AG04449 (cell line): ENCODE measurements around the gene RPL23.

Source experiments
- CTCF ChIA-PET: fragments of 350-600 bp; formaldehyde crosslinking; extraction: SDS; loops from one replicate; lab custom pipeline; 2021; ENCODE audit warnings: antibody characterized with exemption; lab: Yijun Ruan, JAX
- POLR2A ChIA-PET: fragments of 400-600, 350-600 bp; formaldehyde crosslinking; extraction: SDS; loops from one replicate; lab custom pipeline; 2020; ENCODE audit warnings: antibody characterized with exemption, inconsistent platforms; lab: Yijun Ruan, JAX
- DNase-seq: peaks from one replicate; pipeline ENCODE4 v3.0.0-alpha.2; 2010; ENCODE audit warnings: low read depth, low spot score
- H3K4me3 ChIP-seq: 2 replicates; pipeline ENCODE4 v1.5.1; 2011; ENCODE audit warnings: low read depth, mild to moderate bottlenecking, control low read depth, low read length
- CTCF ChIP-seq: IDR thresholded peaks from one replicate; pipeline ENCODE4 v1.5.1; 2011; ENCODE audit warnings: mild to moderate bottlenecking, moderate library complexity, low read length, control low read depth, inconsistent platforms; ENCODE audit not compliant: insufficient read depth; ENCODE audit errors: missing control alignments

RPL23 gene

GRCh38 chr17:38886643-38887010, 33.1 kb upstream of the RPL23 start:
- DNase-seq: no peak
- TF ChIP-seq CTCF: no peak
- no peak overlapping the region for H3K4me3 ChIP-seq
- POLR2A ChIA-PET: interaction anchor here (0.7 to 3.0 kb wide), 4 partner anchors 12 to 185 kb away, joined by 3 to 13 read pairs (median 5); partner anchors contain the start of gene LASP1
- CTCF ChIA-PET: no interaction called here

GRCh38 chr17:38885728-38886642, 32.5 kb upstream of the RPL23 start:
- POLR2A ChIA-PET: interaction anchor here (0.7 to 3.0 kb wide), 4 partner anchors 8 to 16 kb away, joined by 5 to 13 read pairs (median 6); partner anchors contain the start of gene LASP1
- no peak for TF ChIP-seq CTCF
- CTCF ChIA-PET: no interaction called here
- no peak for DNase-seq
- H3K4me3 ChIP-seq: no peak overlapping the region

DNA sequence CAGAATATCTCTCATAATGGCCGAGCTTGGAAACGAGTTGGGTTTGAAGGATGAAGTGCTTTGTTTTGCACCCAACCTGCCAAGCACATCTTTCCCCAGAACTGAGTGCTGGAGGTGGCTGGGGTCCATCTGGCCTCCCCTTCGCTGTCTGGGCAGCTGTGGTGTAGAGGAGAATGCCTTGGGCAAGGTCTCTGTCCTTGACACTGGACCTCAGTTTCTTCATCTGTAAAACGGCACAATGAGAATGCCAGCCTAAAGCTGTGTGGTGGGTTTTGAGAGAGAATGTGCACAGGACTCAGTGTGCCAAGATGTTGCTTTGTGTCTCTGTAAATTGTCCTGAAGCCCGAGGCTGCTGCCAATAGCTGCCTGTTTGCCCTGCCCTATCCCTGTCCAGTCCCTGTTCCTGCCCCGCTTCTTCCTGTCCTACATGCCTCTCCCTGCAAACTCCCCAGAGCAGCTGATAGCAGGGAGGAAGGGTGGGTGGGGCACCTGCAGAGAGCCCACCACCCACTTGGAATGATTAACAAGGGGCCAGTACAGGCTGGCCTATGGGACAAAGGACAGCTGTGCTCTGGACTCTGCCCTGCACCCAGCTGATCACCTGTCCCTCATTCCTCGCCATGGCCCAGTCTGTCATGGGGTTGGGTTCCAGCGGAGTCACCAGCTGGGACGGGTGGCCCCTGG, 31.7 kb upstream of the RPL23 start:
- CTCF ChIA-PET: no interaction called here
- no peak for TF ChIP-seq CTCF
- POLR2A ChIA-PET: interaction anchor here (1.3 to 3.0 kb wide), 4 partner anchors 9 to 16 kb away, joined by 4 to 13 read pairs (median 6); partner anchors contain the start of gene LASP1
- H3K4me3 ChIP-seq: no peak overlapping the region
- DNase-seq: no peak

GRCh38 chr17:38883592-38884526, 30.3 kb upstream of the RPL23 start:
- no peak overlapping the region; the same call in 1 of the 2 replicates for H3K4me3 ChIP-seq
- TF ChIP-seq CTCF: no peak
- no peak for DNase-seq
- CTCF ChIA-PET: interaction anchor here (0.9 to 1.1 kb wide), 2 partner anchors 11 to 99 kb away, joined by 3 read pairs; no protein-coding TSS in a partner anchor
- POLR2A ChIA-PET: interaction anchor here (1.1 to 3.0 kb wide), 4 partner anchors 10 to 153 kb away, joined by 4 to 13 read pairs (median 4); partner anchors contain the start of gene LASP1

DNA sequence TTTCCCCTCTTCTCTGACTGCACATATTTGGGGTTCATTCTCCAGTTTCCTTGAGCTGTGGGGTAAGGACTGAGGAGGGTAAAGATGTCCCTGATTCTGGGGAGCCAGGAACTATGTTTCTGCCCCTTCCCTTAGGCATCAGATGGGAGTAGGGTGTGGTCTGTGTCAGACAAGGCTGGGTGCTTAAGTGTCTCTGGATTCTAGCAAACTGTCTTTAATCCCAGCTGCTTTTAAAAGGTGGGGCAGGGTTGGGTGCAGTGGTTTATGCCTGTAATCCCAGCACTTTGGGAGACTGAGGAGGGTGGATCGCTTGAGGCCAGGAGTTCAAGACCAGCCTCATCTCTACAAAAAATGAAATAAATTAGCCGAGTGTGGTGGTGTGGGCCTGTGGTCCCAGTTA, 29.3 kb upstream of the RPL23 start:
- POLR2A ChIA-PET: interaction anchor here (4.2 kb wide), 1 partner anchor 12 kb away, joined by 37 read pairs; the partner anchor contains the start of gene LASP1
- DNase-seq: no peak
- no peak overlapping the region for H3K4me3 ChIP-seq
- CTCF ChIA-PET: interaction anchor here (0.8 to 1.4 kb wide), 4 partner anchors 11 to 15 kb away, joined by 3 to 5 read pairs (median 3); partner anchors contain the start of gene LASP1
- TF ChIP-seq CTCF: no peak
